OCI-LY7 (cell line): ENCODE data around the gene CDC14B. TPM values are rescaled to one million over a fixed set of nuclear protein-coding genes. Genes with fewer than 3 reads are reported as not detected.
"Not testable (repeated sequence)": the region's sequence is repeated elsewhere in the genome, so short reads cannot be mapped to it uniquely, and the experiment has no call there.

ENCODE experiments used
- BruUV-seq: library from RNA; stranded (reverse); fragments of 400-500 nt; replicated peaks from 2 replicates; lab custom pipeline; 2021; lab: Mats Ljungman, UMichigan
- CTCF ChIA-PET: fragments of 300-600 bp; sonication (Branson Sonifier 250); formaldehyde crosslinking; loops from one replicate; lab custom pipeline; 2022; ENCODE audit warnings: antibody characterized with exemption; ENCODE audit not compliant: unreplicated experiment; lab: Charles Lee
- POLR2A ChIA-PET: fragments of 300-600 bp; sonication (Branson Sonifier 250); formaldehyde crosslinking; loops from one replicate; lab custom pipeline; 2022; ENCODE audit warnings: antibody characterized with exemption; lab: Charles Lee
- DNase-seq: peaks from one replicate; pipeline ENCODE4 v3.0.0-alpha.2; 2015; ENCODE audit warnings: low spot score
- H2AFZ ChIP-seq: fragments of 200-600 bp; sonication (generic), shearing (Covaris generic); 2 replicates; pipeline ENCODE4 v1.6.1; 2014; ENCODE audit warnings: mild to moderate bottlenecking, antibody characterized with exemption, low read length, moderate library complexity
- H3K27ac ChIP-seq: fragments of 200-600 bp; sonication (generic); 2 replicates; pipeline ENCODE4 v1.5.1; 2014; ENCODE audit warnings: mixed run types, low read depth, mild to moderate bottlenecking, moderate library complexity, low read length, inconsistent platforms; ENCODE audit not compliant: poor library complexity, severe bottlenecking
- H3K36me3 ChIP-seq: fragments of 200-600 bp; sonication (generic); 2 replicates; pipeline ENCODE4 v1.6.1; 2014; ENCODE audit warnings: mild to moderate bottlenecking, antibody characterized with exemption, low read length, moderate library complexity, mixed read lengths; ENCODE audit not compliant: insufficient read depth
- H3K4me1 ChIP-seq: fragments of 200-600 bp; sonication (generic); 2 replicates; pipeline ENCODE4 v1.5.1; 2014; ENCODE audit warnings: mild to moderate bottlenecking, low read length; ENCODE audit not compliant: insufficient read depth, poor library complexity, severe bottlenecking
- H3K4me2 ChIP-seq: fragments of 200-600 bp; sonication (generic); 2 replicates; pipeline ENCODE4 v1.6.1; 2014; ENCODE audit warnings: mild to moderate bottlenecking, low read length
- H3K4me3 ChIP-seq: fragments of 200-600 bp; sonication (generic); 2 replicates; pipeline ENCODE4 v1.5.1; 2014; ENCODE audit warnings: mild to moderate bottlenecking, low read depth, low read length; ENCODE audit not compliant: poor library complexity, severe bottlenecking
- H3K79me2 ChIP-seq: fragments of 200-600 bp; sonication (generic); 2 replicates; pipeline ENCODE4 v1.6.1; 2016; ENCODE audit warnings: low read depth, mild to moderate bottlenecking, low read length, moderate library complexity, mixed read lengths; ENCODE audit not compliant: insufficient read depth
- H3K9me2 ChIP-seq: fragments of 200-600 bp; sonication (generic); 2 replicates; pipeline ENCODE4 v1.6.1; 2016; ENCODE audit warnings: mild to moderate bottlenecking, low read length, mixed read lengths; ENCODE audit not compliant: insufficient read depth
- H3K9me3 ChIP-seq: fragments of 200-600 bp; sonication (generic); 2 replicates; pipeline ENCODE4 v1.6.1; 2014; ENCODE audit warnings: mild to moderate bottlenecking, mixed run types, low read length, mixed read lengths
- H4K20me1 ChIP-seq: fragments of 200-600 bp; sonication (generic); 2 replicates; pipeline ENCODE4 v1.6.1; 2014; ENCODE audit warnings: mild to moderate bottlenecking, antibody characterized with exemption, low read length, moderate library complexity, mixed read lengths; ENCODE audit not compliant: insufficient read depth
- EZH2phosphoT487 ChIP-seq: fragments of 200-600 bp; sonication (generic); IDR thresholded peaks from 2 replicates; pipeline ENCODE4 v1.6.1; 2018; ENCODE audit warnings: low read depth, borderline replicate concordance, mild to moderate bottlenecking, mixed run types, antibody characterized with exemption, low read length, moderate library complexity, mixed read lengths
- intact Hi-C: fragments of 100-400 bp; cut with micrococcal nuclease; formaldehyde crosslinking; loops from one replicate; pipeline ENCODE4 v1.10.0; 2022; ENCODE audit not compliant: unreplicated experiment
- total RNA-seq, 2 experiments: library from RNA; depleted of rRNA in 1 of 2; stranded (reverse); fragments of >200 nt in 1 of 2; shearing (Covaris generic) in 1 of 2; gene quantifications; 2 replicates each; pipeline ENCODE4 v1.2.3, GENCODE V29; 2014 to 2022
- TF ChIP-seq, protein P1 (sequence below): fragments of 200-600 bp; sonication (generic); conservative IDR thresholded peaks from 2 replicates; pipeline ENCODE4 v1.5.1; 2014; ENCODE audit warnings: mild to moderate bottlenecking, antibody characterized with exemption, low read length, moderate library complexity, mixed read lengths

The CDC14B gene
- total RNA-seq, 2 experiments from 2014 or later, result 0.27 TPM; not detected in 1

DNA sequence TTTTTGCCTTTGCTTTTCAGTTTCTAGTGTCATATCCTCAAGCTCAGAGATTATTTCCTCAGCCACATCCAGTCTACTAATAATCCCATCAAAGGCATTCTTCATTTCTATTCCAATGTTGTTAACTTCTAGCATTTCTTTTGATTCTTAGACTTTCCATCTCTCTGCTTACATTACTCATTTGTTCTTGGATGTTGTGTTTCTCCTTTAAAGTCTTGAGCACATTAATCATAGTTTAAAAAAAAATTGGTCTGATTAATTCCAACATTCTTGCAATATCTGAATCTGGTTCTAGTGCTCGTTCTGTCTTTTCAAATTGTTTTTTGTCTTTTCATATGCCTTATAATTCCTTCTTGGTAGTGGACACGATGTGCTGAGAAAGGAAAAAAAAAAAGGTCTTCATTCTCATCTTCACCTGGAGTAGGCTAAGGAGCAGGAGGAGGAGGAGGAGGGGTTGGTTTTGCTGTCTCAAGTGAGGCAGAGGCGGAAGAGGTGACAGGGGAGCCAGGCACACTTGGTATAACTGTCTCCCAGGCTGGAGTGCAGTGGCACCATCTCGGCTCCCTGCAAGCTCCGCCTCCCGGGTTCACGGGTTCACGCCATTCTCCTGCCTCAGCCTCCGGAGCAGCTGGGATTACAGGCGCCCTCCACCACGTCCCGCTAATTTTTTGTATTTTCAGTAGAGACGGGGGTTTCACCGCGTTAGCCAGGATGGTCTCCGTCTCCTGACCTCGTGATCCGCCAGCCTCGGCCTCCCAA is 19.1 kb upstream of the CDC14B start:
- no peak overlapping the region for H2AFZ ChIP-seq
- ChIA-PET POLR2A (interaction anchor here (0.7 kb wide), 1 partner anchor 124 kb away, joined by 3 read pairs; no protein-coding TSS in a partner anchor), CTCF (no interaction called here)
- no peaks in the 10 kb centered on the region for H4K20me1 ChIP-seq
- intact Hi-C loops, result no loop called here
- no peak for TF ChIP-seq EZH2phosphoT487
- TF ChIP-seq, protein P1, sequence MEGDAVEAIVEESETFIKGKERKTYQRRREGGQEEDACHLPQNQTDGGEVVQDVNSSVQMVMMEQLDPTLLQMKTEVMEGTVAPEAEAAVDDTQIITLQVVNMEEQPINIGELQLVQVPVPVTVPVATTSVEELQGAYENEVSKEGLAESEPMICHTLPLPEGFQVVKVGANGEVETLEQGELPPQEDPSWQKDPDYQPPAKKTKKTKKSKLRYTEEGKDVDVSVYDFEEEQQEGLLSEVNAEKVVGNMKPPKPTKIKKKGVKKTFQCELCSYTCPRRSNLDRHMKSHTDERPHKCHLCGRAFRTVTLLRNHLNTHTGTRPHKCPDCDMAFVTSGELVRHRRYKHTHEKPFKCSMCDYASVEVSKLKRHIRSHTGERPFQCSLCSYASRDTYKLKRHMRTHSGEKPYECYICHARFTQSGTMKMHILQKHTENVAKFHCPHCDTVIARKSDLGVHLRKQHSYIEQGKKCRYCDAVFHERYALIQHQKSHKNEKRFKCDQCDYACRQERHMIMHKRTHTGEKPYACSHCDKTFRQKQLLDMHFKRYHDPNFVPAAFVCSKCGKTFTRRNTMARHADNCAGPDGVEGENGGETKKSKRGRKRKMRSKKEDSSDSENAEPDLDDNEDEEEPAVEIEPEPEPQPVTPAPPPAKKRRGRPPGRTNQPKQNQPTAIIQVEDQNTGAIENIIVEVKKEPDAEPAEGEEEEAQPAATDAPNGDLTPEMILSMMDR, result no peak
- no peaks in the 10 kb centered on the region for H3K4me1 ChIP-seq
- no TSS peak for BruUV-seq
- no peaks in the 10 kb centered on the region for H3K79me2 ChIP-seq
- no peak for DNase-seq
- no peak overlapping the region for H3K4me2 ChIP-seq
- H3K9me2 ChIP-seq, result no peaks in the 10 kb centered on the region
- H3K36me3 ChIP-seq, result no peaks in the 10 kb centered on the region
- no peak overlapping the region for H3K4me3 ChIP-seq
- H3K9me3 ChIP-seq, result no peaks in the 10 kb centered on the region
- no peak overlapping the region for H3K27ac ChIP-seq

DNA sequence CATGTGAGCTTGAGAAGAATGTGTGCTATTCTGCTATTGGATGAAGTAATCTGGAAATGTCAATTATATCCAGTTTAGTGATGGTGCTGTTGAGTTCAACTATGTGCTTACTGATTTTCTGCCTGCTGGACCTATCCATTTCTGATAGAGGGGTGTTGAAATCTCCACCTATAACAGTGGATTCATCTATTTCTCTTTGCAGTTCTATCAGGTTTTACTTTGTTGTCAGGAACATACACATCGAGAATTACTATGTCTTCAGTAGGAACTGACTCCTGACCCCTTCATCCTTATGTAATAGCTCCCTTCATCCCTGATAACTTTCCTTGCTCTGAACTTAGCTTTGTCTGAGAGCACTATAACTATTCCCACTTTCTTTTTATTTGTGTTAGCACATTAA is 16.7 kb upstream of the CDC14B start:
- no peaks in the 10 kb centered on the region for H3K9me2 ChIP-seq
- no peaks in the 10 kb centered on the region for H3K9me3 ChIP-seq
- TF ChIP-seq, protein P1, result no peak
- TF ChIP-seq EZH2phosphoT487, result no peak
- intact Hi-C loops, result no loop called here
- POLR2A ChIA-PET, result interaction anchor here (0.7 kb wide), 1 partner anchor 201 kb away, joined by 3 read pairs; no protein-coding TSS in a partner anchor
- no peaks in the 10 kb centered on the region for H3K36me3 ChIP-seq
- no peak overlapping the region for H3K4me2 ChIP-seq
- H2AFZ ChIP-seq, result no peak overlapping the region
- CTCF ChIA-PET, result no interaction called here
- H3K79me2 ChIP-seq, result no peaks in the 10 kb centered on the region
- no peak for DNase-seq
- no peaks in the 10 kb centered on the region for H4K20me1 ChIP-seq
- BruUV-seq, result no TSS peak
- H3K4me1 ChIP-seq, result no peaks in the 10 kb centered on the region
- no peak overlapping the region for H3K27ac ChIP-seq
- no peak overlapping the region for H3K4me3 ChIP-seq

DNA sequence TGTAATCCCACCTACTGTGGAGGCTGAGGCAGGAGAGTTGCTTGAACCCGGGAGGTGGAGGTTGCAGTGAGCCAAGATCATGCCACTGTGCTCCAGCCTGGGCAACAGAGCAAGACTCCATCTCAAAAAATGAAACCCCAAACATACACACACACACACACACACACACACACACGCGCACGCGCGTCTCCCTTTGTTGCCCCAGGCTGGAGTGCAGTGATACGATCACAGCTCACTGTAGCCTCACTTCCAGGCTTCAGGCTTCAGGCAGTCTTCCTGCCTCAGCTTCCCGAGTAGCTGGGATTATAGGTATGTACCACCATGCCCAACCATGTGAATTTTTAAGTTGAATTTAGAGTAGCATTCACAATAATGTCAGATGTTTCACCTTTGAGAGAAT is 13.9 kb upstream of the CDC14B start:
- H3K79me2 ChIP-seq, H4K20me1 ChIP-seq, CTCF ChIA-PET, H3K9me2 ChIP-seq, intact Hi-C loops, H3K4me2 ChIP-seq, H2AFZ ChIP-seq, H3K4me1 ChIP-seq, H3K9me3 ChIP-seq, H3K4me3 ChIP-seq, DNase-seq, H3K36me3 ChIP-seq, POLR2A ChIA-PET, H3K27ac ChIP-seq, BruUV-seq: not testable (repeated sequence)
